ENCODE measurements around the gene SNAPC4. TPM values are rescaled to one million over a fixed set of nuclear protein-coding genes. Genes with fewer than 3 reads are reported as not detected.
"Not testable (repeated sequence)": the region's sequence is repeated elsewhere in the genome, so short reads cannot be mapped to it uniquely, and the experiment has no call there.

Gene SNAPC4
- total RNA-seq, 1 experiment from 2014 or later = 29.7 TPM

GRCh38 chr9:136426787-136427186, 26.8 kb upstream of the SNAPC4 start:
- H2BK5ac ChIP-seq (ENCODE audit: insufficient read length, low read length) = no peak overlapping the region
- H3K4me1 ChIP-seq (ENCODE audit: insufficient read depth, low read length) = no peaks in the 10 kb centered on the region
- no peak overlapping the region for H4K8ac ChIP-seq (replicated peaks; ENCODE audit: insufficient read length, low read depth, low read length)
- H3K9me3 ChIP-seq (ENCODE audit: control insufficient read depth, low read depth, low read length) = no peaks in the 10 kb centered on the region
- no peak overlapping the region for H4K5ac ChIP-seq (ENCODE audit: insufficient read length, low read depth, low read length)
- no peak for DNase-seq
- Mint-ChIP-seq H3K27me3 (ENCODE audit: low read depth) (no peaks in the 10 kb centered on the region), H3K9me3 (no peaks in the 10 kb centered on the region), H3K4me3 (no peak overlapping the region), H3K27ac (peak overlapping the region; percentile 3 to 25 (median 17); a peak in 3 of 7 replicates), H3K4me1 (0 out of 4 replicates have a peak, but pooled peaks cover 0 to 2% of the 10 kb centered on the region in 2 experiments), H3K36me3 (ENCODE audit: insufficient read depth in 1 of 3, low read depth in 3 of 3) (peaks cover 7 to 61% (median 51%) of the 10 kb centered on the region in 3 experiments; a peak in 6 of 7 replicates)
- H2BK12ac ChIP-seq (ENCODE audit: insufficient read length, low read depth, low read length) = no peak overlapping the region
- no peaks in the 10 kb centered on the region for H3K23me2 ChIP-seq (ENCODE audit: insufficient read length, low read depth, low read length, poor library complexity, severe bottlenecking)
- H3K27me3 ChIP-seq (ENCODE audit: insufficient read depth, low read length) = no peaks in the 10 kb centered on the region
- H2BK15ac ChIP-seq (ENCODE audit: low read depth, low read length) = no peak overlapping the region
- no peak overlapping the region for H2AK5ac ChIP-seq (ENCODE audit: insufficient read length, low read length)
- H3K18ac ChIP-seq (ENCODE audit: insufficient read length, low read depth, low read length) = no peak overlapping the region
- H4K91ac ChIP-seq (ENCODE audit: insufficient read length, low read depth, low read length) = no peak overlapping the region
- no peak overlapping the region for H2AFZ ChIP-seq (ENCODE audit: low read length)
- WGBS (ENCODE audit: extremely low coverage, insufficient read length, low lambda C conversion rate) = no CpG with 5 or more reads among the region's 12 CpGs
- TF ChIP-seq, protein P1, sequence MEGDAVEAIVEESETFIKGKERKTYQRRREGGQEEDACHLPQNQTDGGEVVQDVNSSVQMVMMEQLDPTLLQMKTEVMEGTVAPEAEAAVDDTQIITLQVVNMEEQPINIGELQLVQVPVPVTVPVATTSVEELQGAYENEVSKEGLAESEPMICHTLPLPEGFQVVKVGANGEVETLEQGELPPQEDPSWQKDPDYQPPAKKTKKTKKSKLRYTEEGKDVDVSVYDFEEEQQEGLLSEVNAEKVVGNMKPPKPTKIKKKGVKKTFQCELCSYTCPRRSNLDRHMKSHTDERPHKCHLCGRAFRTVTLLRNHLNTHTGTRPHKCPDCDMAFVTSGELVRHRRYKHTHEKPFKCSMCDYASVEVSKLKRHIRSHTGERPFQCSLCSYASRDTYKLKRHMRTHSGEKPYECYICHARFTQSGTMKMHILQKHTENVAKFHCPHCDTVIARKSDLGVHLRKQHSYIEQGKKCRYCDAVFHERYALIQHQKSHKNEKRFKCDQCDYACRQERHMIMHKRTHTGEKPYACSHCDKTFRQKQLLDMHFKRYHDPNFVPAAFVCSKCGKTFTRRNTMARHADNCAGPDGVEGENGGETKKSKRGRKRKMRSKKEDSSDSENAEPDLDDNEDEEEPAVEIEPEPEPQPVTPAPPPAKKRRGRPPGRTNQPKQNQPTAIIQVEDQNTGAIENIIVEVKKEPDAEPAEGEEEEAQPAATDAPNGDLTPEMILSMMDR (conservative IDR thresholded peaks at IDR 0.05) = no peak
- no peak overlapping the region for H3T11ph ChIP-seq (ENCODE audit: low read length)
- H3K9ac ChIP-seq (ENCODE audit: extremely low read depth, insufficient read length, low read length) = no peak overlapping the region
- H2BK120ac ChIP-seq (ENCODE audit: low read depth, low read length, poor library complexity, severe bottlenecking) = no peak overlapping the region
- no peaks in the 10 kb centered on the region for H3K79me2 ChIP-seq (ENCODE audit: insufficient read depth, low read length)
- H2BK20ac ChIP-seq (ENCODE audit: low read depth, low read length, poor library complexity, severe bottlenecking) = no peak overlapping the region
- no peak overlapping the region for H3K4ac ChIP-seq (ENCODE audit: low read depth, low read length)
- H3K4me2 ChIP-seq (ENCODE audit: insufficient read depth, insufficient read length, low read length) = no peak overlapping the region
- no peaks in the 10 kb centered on the region for H3K79me1 ChIP-seq (ENCODE audit: insufficient read depth, low read depth, low read length, poor library complexity, severe bottlenecking)
- no peak overlapping the region for H3K56ac ChIP-seq (ENCODE audit: insufficient read length, low read depth, low read length)
- H3K27ac ChIP-seq (ENCODE audit: insufficient read length, low read depth, low read length) = no peak overlapping the region
- no peak overlapping the region for H3K23ac ChIP-seq (ENCODE audit: insufficient read length, low read depth, low read length)
- H4K20me1 ChIP-seq (ENCODE audit: control insufficient read depth, insufficient read depth, insufficient read length) = no peaks in the 10 kb centered on the region
- no peak overlapping the region for H3K14ac ChIP-seq (ENCODE audit: insufficient read depth, low read length)

DNA sequence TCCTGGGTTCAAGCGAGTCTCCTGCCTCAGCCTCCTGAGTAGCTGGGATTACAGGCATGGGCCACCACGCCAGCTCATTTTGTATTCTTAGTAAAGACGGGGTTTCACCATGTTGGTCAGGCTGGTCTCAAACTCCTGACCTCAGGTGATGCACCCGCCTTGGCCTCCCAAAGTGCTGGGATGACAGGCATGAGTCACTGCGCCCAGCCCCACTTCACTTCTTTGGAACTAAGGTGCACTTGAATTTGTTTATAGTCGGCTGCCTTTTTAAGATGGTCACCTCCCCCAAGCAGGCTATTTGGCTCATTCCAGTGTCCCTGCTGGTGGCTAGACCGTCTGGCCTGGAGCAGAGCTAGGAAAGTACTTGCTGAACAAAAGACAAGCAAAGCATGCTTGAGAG, 25.4 kb upstream of the SNAPC4 start:
- not testable (repeated sequence) for H3T11ph ChIP-seq (ENCODE audit: low read length); H2BK15ac ChIP-seq (ENCODE audit: low read depth, low read length); H2AFZ ChIP-seq (ENCODE audit: low read length); H3K4ac ChIP-seq (ENCODE audit: low read depth, low read length); H2BK120ac ChIP-seq (ENCODE audit: low read depth, low read length, poor library complexity, severe bottlenecking); H2BK5ac ChIP-seq (ENCODE audit: insufficient read length, low read length); H3K79me1 ChIP-seq (ENCODE audit: insufficient read depth, low read depth, low read length, poor library complexity, severe bottlenecking); H4K5ac ChIP-seq (ENCODE audit: insufficient read length, low read depth, low read length); H3K79me2 ChIP-seq (ENCODE audit: insufficient read depth, low read length); H2BK20ac ChIP-seq (ENCODE audit: low read depth, low read length, poor library complexity, severe bottlenecking); H3K4me1 Mint-ChIP-seq; H2AK5ac ChIP-seq (ENCODE audit: insufficient read length, low read length); H3K18ac ChIP-seq (ENCODE audit: insufficient read length, low read depth, low read length); H4K20me1 ChIP-seq (ENCODE audit: control insufficient read depth, insufficient read depth, insufficient read length); H3K4me3 Mint-ChIP-seq; H3K9me3 Mint-ChIP-seq; H3K56ac ChIP-seq (ENCODE audit: insufficient read length, low read depth, low read length); H2BK12ac ChIP-seq (ENCODE audit: insufficient read length, low read depth, low read length); H3K4me2 ChIP-seq (ENCODE audit: insufficient read depth, insufficient read length, low read length); H3K9me3 ChIP-seq (ENCODE audit: control insufficient read depth, low read depth, low read length); DNase-seq; H3K27me3 Mint-ChIP-seq (ENCODE audit: low read depth); H3K4me1 ChIP-seq (ENCODE audit: insufficient read depth, low read length); H3K27ac ChIP-seq (ENCODE audit: insufficient read length, low read depth, low read length); H3K9ac ChIP-seq (ENCODE audit: extremely low read depth, insufficient read length, low read length); H4K8ac ChIP-seq (replicated peaks; ENCODE audit: insufficient read length, low read depth, low read length); H3K23me2 ChIP-seq (ENCODE audit: insufficient read length, low read depth, low read length, poor library complexity, severe bottlenecking); H4K91ac ChIP-seq (ENCODE audit: insufficient read length, low read depth, low read length); H3K23ac ChIP-seq (ENCODE audit: insufficient read length, low read depth, low read length); H3K14ac ChIP-seq (ENCODE audit: insufficient read depth, low read length); H3K27me3 ChIP-seq (ENCODE audit: insufficient read depth, low read length)
- Mint-ChIP-seq H3K27ac (peak overlapping the region; percentile 48 to 81 (median 75); a peak in 3 of 7 replicates), H3K36me3 (ENCODE audit: insufficient read depth in 1 of 3, low read depth in 3 of 3) (peaks cover 12 to 74% (median 60%) of the 10 kb centered on the region in 3 experiments; a peak in 6 of 7 replicates)
- WGBS (ENCODE audit: extremely low coverage, insufficient read length, low lambda C conversion rate) = no CpG with 5 or more reads among the region's 7 CpGs
